ENCODE results near the gene TRNAU1AP. TPM values are rescaled to one million over a fixed set of nuclear protein-coding genes. Genes with fewer than 3 reads are reported as not detected.

The TRNAU1AP gene
- total and polyA plus RNA-seq, 2 of the 13 experiments (the other 11 are each of a cell fraction or from before 2014, with no cell fraction given) = 29.0 to 42.9 TPM

DNA sequence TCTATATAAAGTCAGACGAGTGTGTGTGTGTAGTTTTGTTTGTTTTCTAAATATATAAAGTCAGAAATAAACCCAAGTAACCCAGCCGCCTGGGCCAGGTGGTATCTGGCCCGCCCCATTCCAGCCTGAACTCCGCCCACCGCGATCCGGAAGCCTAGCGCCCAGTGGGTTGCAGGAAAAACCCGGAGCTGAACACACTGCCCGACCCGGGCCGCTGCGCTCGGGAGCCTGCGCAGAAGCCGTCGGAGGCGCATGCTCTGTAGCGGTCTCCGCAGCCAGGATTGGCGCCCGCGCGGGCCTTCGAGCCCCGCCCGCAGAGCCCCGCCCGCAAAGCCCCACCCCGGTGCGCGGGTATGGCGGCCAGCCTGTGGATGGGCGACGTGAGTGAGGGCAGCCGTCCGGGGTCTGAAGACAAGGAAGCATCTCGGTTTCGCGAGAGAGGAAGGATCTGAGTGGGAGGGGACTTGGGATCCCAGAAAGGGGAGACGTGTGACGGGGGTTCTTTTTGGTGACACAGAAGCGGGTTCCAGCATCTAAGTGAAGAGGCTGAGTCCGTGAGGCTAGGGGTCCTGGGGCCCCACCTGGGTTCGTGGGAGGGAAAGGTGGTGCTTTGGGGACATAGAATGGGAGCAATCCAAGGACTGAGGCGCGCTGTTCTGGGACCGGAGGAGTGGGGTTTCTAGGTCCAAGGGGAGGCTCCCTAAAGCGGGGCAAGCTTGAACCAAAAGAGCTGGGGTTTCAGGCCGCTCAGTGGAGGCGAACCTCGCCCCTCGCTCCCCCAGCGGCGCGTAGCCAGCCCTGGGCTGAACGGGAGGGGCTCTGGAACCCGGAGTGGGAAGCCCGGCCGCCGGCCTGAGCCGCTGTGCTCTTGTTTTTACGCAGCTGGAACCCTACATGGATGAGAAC is at the start of gene TRNAU1AP (continued):
- TF ChIP-seq, protein P1, sequence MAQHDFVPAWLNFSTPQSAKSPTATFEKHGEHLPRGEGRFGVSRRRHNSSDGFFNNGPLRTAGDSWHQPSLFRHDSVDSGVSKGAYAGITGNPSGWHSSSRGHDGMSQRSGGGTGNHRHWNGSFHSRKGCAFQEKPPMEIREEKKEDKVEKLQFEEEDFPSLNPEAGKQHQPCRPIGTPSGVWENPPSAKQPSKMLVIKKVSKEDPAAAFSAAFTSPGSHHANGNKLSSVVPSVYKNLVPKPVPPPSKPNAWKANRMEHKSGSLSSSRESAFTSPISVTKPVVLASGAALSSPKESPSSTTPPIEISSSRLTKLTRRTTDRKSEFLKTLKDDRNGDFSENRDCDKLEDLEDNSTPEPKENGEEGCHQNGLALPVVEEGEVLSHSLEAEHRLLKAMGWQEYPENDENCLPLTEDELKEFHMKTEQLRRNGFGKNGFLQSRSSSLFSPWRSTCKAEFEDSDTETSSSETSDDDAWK (CRISPR knock-in tag; IDR thresholded peaks at IDR 0.05) = no peak
- TF ChIP-seq SIX1 (CRISPR knock-in tag; IDR thresholded peaks at IDR 0.05; ENCODE audit: borderline replicate concordance) (no peak), MZF1 (CRISPR knock-in tag; IDR thresholded peaks at IDR 0.05; ENCODE audit: borderline replicate concordance) (no peak), ZKSCAN8 (CRISPR knock-in tag; IDR thresholded peaks at IDR 0.05; ENCODE audit: borderline replicate concordance) (peak; percentile 30; the same call in 1 of the 2 replicates), ZSCAN20 (CRISPR knock-in tag; IDR thresholded peaks at IDR 0.05; ENCODE audit: borderline replicate concordance) (no peak; the same call in 1 of the 2 replicates), ELF1 (CRISPR knock-in tag; IDR thresholded peaks at IDR 0.05) (peak; percentile 93), SRY (CRISPR knock-in tag; IDR thresholded peaks at IDR 0.05) (no peak), ZFYVE20 (CRISPR knock-in tag; IDR thresholded peaks at IDR 0.05; ENCODE audit: borderline replicate concordance, low read depth) (no peak), STAT5B (CRISPR knock-in tag; IDR thresholded peaks at IDR 0.05) (no peak), RFX1 (IDR thresholded peaks at IDR 0.05) (no peak; the same call in 1 of the 2 replicates), HOXA7 (CRISPR knock-in tag; IDR thresholded peaks at IDR 0.05) (no peak), ZNF616 (CRISPR knock-in tag; IDR thresholded peaks at IDR 0.05; ENCODE audit: low read depth) (no peak), REL (CRISPR knock-in tag; conservative IDR thresholded peaks at IDR 0.05) (no peak), ISL2 (CRISPR knock-in tag; IDR thresholded peaks at IDR 0.05) (peak; percentile 53), NRL (CRISPR knock-in tag; IDR thresholded peaks at IDR 0.05; ENCODE audit: borderline replicate concordance) (no peak)
- TF ChIP-seq, protein P2, sequence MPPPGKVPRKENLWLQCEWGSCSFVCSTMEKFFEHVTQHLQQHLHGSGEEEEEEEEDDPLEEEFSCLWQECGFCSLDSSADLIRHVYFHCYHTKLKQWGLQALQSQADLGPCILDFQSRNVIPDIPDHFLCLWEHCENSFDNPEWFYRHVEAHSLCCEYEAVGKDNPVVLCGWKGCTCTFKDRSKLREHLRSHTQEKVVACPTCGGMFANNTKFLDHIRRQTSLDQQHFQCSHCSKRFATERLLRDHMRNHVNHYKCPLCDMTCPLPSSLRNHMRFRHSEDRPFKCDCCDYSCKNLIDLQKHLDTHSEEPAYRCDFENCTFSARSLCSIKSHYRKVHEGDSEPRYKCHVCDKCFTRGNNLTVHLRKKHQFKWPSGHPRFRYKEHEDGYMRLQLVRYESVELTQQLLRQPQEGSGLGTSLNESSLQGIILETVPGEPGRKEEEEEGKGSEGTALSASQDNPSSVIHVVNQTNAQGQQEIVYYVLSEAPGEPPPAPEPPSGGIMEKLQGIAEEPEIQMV (CRISPR knock-in tag; IDR thresholded peaks at IDR 0.05; ENCODE audit: low read depth) = no peak; the same call in none of the 2 replicates
- TF ChIP-seq, protein P3, sequence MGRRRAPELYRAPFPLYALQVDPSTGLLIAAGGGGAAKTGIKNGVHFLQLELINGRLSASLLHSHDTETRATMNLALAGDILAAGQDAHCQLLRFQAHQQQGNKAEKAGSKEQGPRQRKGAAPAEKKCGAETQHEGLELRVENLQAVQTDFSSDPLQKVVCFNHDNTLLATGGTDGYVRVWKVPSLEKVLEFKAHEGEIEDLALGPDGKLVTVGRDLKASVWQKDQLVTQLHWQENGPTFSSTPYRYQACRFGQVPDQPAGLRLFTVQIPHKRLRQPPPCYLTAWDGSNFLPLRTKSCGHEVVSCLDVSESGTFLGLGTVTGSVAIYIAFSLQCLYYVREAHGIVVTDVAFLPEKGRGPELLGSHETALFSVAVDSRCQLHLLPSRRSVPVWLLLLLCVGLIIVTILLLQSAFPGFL (CRISPR knock-in tag; IDR thresholded peaks at IDR 0.05) = no peak
- TF ChIP-seq, protein P4, sequence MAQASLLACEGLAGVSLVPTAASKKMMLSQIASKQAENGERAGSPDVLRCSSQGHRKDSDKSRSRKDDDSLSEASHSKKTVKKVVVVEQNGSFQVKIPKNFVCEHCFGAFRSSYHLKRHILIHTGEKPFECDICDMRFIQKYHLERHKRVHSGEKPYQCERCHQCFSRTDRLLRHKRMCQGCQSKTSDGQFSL (CRISPR knock-in tag; IDR thresholded peaks at IDR 0.05) = no peak
- TF ChIP-seq, protein P5, sequence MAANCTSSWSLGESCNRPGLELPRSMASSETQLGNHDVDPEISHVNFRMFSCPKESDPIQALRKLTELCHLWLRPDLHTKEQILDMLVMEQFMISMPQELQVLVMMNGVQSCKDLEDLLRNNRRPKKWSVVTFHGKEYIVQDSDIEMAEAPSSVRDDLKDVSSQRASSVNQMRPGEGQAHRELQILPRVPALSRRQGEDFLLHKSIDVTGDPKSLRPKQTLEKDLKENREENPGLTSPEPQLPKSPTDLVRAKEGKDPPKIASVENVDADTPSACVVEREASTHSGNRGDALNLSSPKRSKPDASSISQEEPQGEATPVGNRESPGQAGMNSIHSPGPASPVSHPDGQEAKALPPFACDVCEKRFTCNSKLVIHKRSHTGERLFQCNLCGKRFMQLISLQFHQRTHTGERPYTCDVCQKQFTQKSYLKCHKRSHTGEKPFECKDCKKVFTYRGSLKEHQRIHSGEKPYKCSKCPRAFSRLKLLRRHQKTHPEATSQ (CRISPR knock-in tag; IDR thresholded peaks at IDR 0.05; ENCODE audit: borderline replicate concordance) = peak; percentile 88; the same call in 1 of the 2 replicates
- TF ChIP-seq, protein P6, sequence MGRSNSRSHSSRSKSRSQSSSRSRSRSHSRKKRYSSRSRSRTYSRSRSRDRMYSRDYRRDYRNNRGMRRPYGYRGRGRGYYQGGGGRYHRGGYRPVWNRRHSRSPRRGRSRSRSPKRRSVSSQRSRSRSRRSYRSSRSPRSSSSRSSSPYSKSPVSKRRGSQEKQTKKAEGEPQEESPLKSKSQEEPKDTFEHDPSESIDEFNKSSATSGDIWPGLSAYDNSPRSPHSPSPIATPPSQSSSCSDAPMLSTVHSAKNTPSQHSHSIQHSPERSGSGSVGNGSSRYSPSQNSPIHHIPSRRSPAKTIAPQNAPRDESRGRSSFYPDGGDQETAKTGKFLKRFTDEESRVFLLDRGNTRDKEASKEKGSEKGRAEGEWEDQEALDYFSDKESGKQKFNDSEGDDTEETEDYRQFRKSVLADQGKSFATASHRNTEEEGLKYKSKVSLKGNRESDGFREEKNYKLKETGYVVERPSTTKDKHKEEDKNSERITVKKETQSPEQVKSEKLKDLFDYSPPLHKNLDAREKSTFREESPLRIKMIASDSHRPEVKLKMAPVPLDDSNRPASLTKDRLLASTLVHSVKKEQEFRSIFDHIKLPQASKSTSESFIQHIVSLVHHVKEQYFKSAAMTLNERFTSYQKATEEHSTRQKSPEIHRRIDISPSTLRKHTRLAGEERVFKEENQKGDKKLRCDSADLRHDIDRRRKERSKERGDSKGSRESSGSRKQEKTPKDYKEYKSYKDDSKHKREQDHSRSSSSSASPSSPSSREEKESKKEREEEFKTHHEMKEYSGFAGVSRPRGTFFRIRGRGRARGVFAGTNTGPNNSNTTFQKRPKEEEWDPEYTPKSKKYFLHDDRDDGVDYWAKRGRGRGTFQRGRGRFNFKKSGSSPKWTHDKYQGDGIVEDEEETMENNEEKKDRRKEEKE (IDR thresholded peaks at IDR 0.05) = no peak
